ENCODE measurements around the gene ZFP62. TPM values are rescaled to one million over a fixed set of nuclear protein-coding genes. Genes with fewer than 3 reads are reported as not detected.

The ZFP62 gene
- total RNA-seq, 1 donor from 2014 or later, result 14.5 TPM

DNA sequence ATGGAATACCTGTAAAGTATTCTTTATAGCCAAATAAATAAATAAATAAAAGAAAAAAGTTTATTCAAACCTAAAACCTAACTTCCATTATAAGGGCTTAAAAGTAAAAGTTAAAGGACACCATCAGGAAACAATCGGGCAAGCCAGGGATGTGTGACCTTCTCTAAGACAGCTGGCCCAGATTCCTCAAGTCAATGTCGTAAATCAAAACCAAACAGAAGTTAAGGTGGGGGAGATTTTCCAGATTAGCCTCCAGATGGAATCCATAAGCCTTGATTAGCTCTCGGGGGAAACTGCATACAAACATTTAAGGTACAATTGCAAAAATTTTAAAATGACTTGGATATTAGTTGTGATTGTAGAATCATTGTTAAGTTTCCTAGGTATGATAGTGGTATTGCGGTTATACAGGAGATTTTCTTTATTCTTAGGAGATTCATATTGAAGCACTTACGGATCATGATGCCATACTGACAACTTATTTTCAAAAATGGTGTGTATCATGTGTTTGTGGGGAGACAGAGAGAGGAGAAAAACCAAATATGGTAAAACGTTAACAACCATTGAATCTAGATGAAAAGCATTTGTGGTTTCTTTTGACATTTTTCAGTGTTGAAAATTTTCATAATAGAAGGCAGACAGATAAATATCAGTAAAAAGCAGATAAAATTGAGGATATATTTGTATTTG, 37.0 kb downstream of the ZFP62 start:
- DNase-seq (ENCODE audit: low read depth) (no peak), FAIRE-seq (no peak)
- Histone ChIP-seq H3K79me2 (ENCODE audit: insufficient read depth, low read length) (no peaks in the 10 kb centered on the region), H3K27ac (ENCODE audit: low read depth, low read length) (no peak overlapping the region), H3K9me3 (ENCODE audit: insufficient read depth, low read depth, low read length) (no peaks in the 10 kb centered on the region), H3K4me1 (ENCODE audit: insufficient read depth, low read length) (peaks cover 8% of the 10 kb centered on the region), H3K9ac (ENCODE audit: low read length) (no peak overlapping the region), H3K27me3 (ENCODE audit: insufficient read depth, low read length) (no peaks in the 10 kb centered on the region), H3K4me3 (ENCODE audit: insufficient read depth, low read depth, low read length) (no peak overlapping the region), H3K36me3 (ENCODE audit: insufficient read depth, low read length) (no peaks in the 10 kb centered on the region), H3K4me2 (ENCODE audit: low read length) (no peak overlapping the region), H4K20me1 (ENCODE audit: insufficient read depth, low read length) (no peaks in the 10 kb centered on the region), H2AFZ (ENCODE audit: low read depth, low read length) (no peak overlapping the region)
- peaks cover 16% of the 10 kb centered on the region for H3K4me1 Mint-ChIP-seq (ENCODE audit: low read depth, unreplicated experiment)
- no peaks in the 10 kb centered on the region for H3K27me3 Mint-ChIP-seq (ENCODE audit: low read depth, unreplicated experiment)
- H3K4me3 Mint-ChIP-seq (ENCODE audit: unreplicated experiment), result peak overlapping the region; percentile 17
- no peaks in the 10 kb centered on the region for H3K36me3 Mint-ChIP-seq (ENCODE audit: low read depth, unreplicated experiment)
- TF ChIP-seq EZH2 (IDR thresholded peaks at IDR 0.05; ENCODE audit: insufficient read depth, low read length), result no peak
- H3K27ac Mint-ChIP-seq (ENCODE audit: unreplicated experiment), result no peak overlapping the region
- peaks cover 3% of the 10 kb centered on the region for H3K9me3 Mint-ChIP-seq (ENCODE audit: unreplicated experiment)

DNA sequence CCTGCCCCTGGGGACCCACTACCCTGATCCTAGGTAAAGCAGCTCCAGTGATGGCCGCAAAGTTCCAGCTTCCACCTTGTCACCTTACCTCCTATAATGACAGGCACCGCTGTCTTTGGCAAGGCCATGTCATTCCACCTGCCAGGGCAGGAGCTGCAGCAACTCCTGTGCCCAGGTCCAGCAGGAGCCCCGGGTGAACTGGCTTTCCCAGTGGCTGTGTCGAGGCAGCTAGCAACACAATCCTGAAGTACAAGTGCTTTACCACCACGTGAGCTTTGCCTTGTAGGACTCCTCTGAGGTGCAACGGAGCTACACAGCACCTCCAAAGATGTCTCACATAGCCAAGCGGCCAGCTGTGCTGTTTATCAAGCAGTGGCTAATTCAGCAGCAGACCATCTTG, 37.7 kb downstream of the ZFP62 start:
- Histone ChIP-seq H3K4me3 (ENCODE audit: insufficient read depth, low read depth, low read length) (no peak overlapping the region), H3K27ac (ENCODE audit: low read depth, low read length) (no peak overlapping the region), H3K79me2 (ENCODE audit: insufficient read depth, low read length) (no peaks in the 10 kb centered on the region), H4K20me1 (ENCODE audit: insufficient read depth, low read length) (no peaks in the 10 kb centered on the region), H3K9ac (ENCODE audit: low read length) (no peak overlapping the region), H3K4me2 (ENCODE audit: low read length) (no peak overlapping the region), H2AFZ (ENCODE audit: low read depth, low read length) (no peak overlapping the region), H3K4me1 (ENCODE audit: insufficient read depth, low read length) (peaks cover 8% of the 10 kb centered on the region), H3K27me3 (ENCODE audit: insufficient read depth, low read length) (no peaks in the 10 kb centered on the region), H3K9me3 (ENCODE audit: insufficient read depth, low read depth, low read length) (no peaks in the 10 kb centered on the region), H3K36me3 (ENCODE audit: insufficient read depth, low read length) (no peaks in the 10 kb centered on the region)
- no peak overlapping the region for H3K4me3 Mint-ChIP-seq (ENCODE audit: unreplicated experiment)
- H3K4me1 Mint-ChIP-seq (ENCODE audit: low read depth, unreplicated experiment), result peaks cover 16% of the 10 kb centered on the region
- no peak overlapping the region for H3K27ac Mint-ChIP-seq (ENCODE audit: unreplicated experiment)
- no peak for DNase-seq (ENCODE audit: low read depth)
- peaks cover 3% of the 10 kb centered on the region for H3K9me3 Mint-ChIP-seq (ENCODE audit: unreplicated experiment)
- H3K36me3 Mint-ChIP-seq (ENCODE audit: low read depth, unreplicated experiment), result no peaks in the 10 kb centered on the region
- H3K27me3 Mint-ChIP-seq (ENCODE audit: low read depth, unreplicated experiment), result no peaks in the 10 kb centered on the region
- no peak for FAIRE-seq
- TF ChIP-seq, protein P1, sequence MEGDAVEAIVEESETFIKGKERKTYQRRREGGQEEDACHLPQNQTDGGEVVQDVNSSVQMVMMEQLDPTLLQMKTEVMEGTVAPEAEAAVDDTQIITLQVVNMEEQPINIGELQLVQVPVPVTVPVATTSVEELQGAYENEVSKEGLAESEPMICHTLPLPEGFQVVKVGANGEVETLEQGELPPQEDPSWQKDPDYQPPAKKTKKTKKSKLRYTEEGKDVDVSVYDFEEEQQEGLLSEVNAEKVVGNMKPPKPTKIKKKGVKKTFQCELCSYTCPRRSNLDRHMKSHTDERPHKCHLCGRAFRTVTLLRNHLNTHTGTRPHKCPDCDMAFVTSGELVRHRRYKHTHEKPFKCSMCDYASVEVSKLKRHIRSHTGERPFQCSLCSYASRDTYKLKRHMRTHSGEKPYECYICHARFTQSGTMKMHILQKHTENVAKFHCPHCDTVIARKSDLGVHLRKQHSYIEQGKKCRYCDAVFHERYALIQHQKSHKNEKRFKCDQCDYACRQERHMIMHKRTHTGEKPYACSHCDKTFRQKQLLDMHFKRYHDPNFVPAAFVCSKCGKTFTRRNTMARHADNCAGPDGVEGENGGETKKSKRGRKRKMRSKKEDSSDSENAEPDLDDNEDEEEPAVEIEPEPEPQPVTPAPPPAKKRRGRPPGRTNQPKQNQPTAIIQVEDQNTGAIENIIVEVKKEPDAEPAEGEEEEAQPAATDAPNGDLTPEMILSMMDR (IDR thresholded peaks at IDR 0.05; ENCODE audit: insufficient read depth, low read depth, low read length), result no peak
- no peak for TF ChIP-seq EZH2 (IDR thresholded peaks at IDR 0.05; ENCODE audit: insufficient read depth, low read length)

DNA sequence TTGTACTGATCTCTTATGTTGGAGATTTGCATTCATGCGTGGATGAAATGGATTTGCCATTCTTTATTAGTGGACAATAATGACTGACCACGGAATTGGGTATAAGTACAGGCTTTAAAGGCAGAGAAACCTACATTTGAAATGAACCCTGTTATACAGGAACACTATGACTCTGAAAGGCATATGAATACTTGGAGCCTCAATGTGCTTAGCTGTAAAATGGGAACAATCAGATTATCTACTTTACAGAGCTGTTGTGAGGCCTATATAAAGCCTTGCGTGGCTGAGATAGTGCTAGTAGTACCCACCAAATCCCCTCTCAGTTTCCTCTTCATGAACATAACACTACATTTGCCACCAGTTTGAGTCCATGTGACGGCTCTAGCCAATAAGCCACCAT, 39.5 kb downstream of the ZFP62 start:
- Mint-ChIP-seq H3K9me3 (ENCODE audit: unreplicated experiment) (peaks cover under 1% of the 10 kb centered on the region), H3K27ac (ENCODE audit: unreplicated experiment) (no peak overlapping the region), H3K27me3 (ENCODE audit: low read depth, unreplicated experiment) (no peaks in the 10 kb centered on the region), H3K36me3 (ENCODE audit: low read depth, unreplicated experiment) (no peaks in the 10 kb centered on the region), H3K4me3 (ENCODE audit: unreplicated experiment) (no peak overlapping the region), H3K4me1 (ENCODE audit: low read depth, unreplicated experiment) (peaks cover 24% of the 10 kb centered on the region)
- H3K4me2 ChIP-seq (ENCODE audit: low read length), result no peak overlapping the region
- H3K27me3 ChIP-seq (ENCODE audit: insufficient read depth, low read length), result no peaks in the 10 kb centered on the region
- no peaks in the 10 kb centered on the region for H3K36me3 ChIP-seq (ENCODE audit: insufficient read depth, low read length)
- no peaks in the 10 kb centered on the region for H3K9me3 ChIP-seq (ENCODE audit: insufficient read depth, low read depth, low read length)
- H2AFZ ChIP-seq (ENCODE audit: low read depth, low read length), result no peak overlapping the region
- no peaks in the 10 kb centered on the region for H4K20me1 ChIP-seq (ENCODE audit: insufficient read depth, low read length)
- no peak overlapping the region for H3K27ac ChIP-seq (ENCODE audit: low read depth, low read length)
- FAIRE-seq (no peak), DNase-seq (ENCODE audit: low read depth) (no peak)
- H3K4me1 ChIP-seq (ENCODE audit: insufficient read depth, low read length), result peaks cover 23% of the 10 kb centered on the region
- H3K9ac ChIP-seq (ENCODE audit: low read length), result no peak overlapping the region
- no peaks in the 10 kb centered on the region for H3K79me2 ChIP-seq (ENCODE audit: insufficient read depth, low read length)
- no peak overlapping the region for H3K4me3 ChIP-seq (ENCODE audit: insufficient read depth, low read depth, low read length)
- TF ChIP-seq, protein P1 (IDR thresholded peaks at IDR 0.05; ENCODE audit: insufficient read depth, low read depth, low read length), result no peak
- TF ChIP-seq EZH2 (IDR thresholded peaks at IDR 0.05; ENCODE audit: insufficient read depth, low read length), result no peak

All from astrocyte (in vitro differentiated cells and primary cell).